Retinal pigment epithelial cell (primary cell): ENCODE data around the gene ATP13A2.

Experiments
- DNase-seq: peaks from one replicate; pipeline ENCODE4 v3.0.0-alpha.2; 2010; ENCODE audit warnings: low read depth
- H3K4me3 ChIP-seq: 2 replicates; pipeline ENCODE4 v1.5.1; 2011; ENCODE audit warnings: mild to moderate bottlenecking, low read length, control low read depth, moderate library complexity
- CTCF ChIP-seq: conservative IDR thresholded peaks from 2 replicates; pipeline ENCODE4 v1.5.1; 2011; ENCODE audit warnings: low read depth, low read length, control low read depth, inconsistent platforms

The ATP13A2 gene

GRCh38 chr1:17045634-17046333 lies 34.1 kb upstream of the ATP13A2 start:
- peak; percentile 36 for DNase-seq
- peak overlapping the region; percentile 16 for H3K4me3 ChIP-seq
- peak; percentile 79 for TF ChIP-seq CTCF

- no peak for DNase-seq
- no peak for TF ChIP-seq CTCF
- H3K4me3 ChIP-seq: no peak overlapping the region
These were observed 33.4 kb upstream of the ATP13A2 start for GRCh38 chr1:17045150-17045549.

GRCh38 chr1:17043676-17044075 lies 31.9 kb upstream of the ATP13A2 start:
- H3K4me3 ChIP-seq: no peak overlapping the region
- TF ChIP-seq CTCF: no peak

GRCh38 chr1:17040135-17040534 lies 28.4 kb upstream of the ATP13A2 start:
- H3K4me3 ChIP-seq: no peak overlapping the region
- no peak for TF ChIP-seq CTCF
- no peak for DNase-seq

More at GRCh38 chr1:17043676-17044075, 31.9 kb upstream of the ATP13A2 start:
- no peak for DNase-seq

GRCh38 chr1:17039522-17039921 lies 27.8 kb upstream of the ATP13A2 start:
- TF ChIP-seq CTCF: no peak
- H3K4me3 ChIP-seq: no peak overlapping the region
- no peak for DNase-seq

- TF ChIP-seq CTCF: no peak
- no peak for DNase-seq
- no peak overlapping the region for H3K4me3 ChIP-seq
These were observed 21.8 kb upstream of the ATP13A2 start for GRCh38 chr1:17033481-17033880.

GRCh38 chr1:17032741-17033140 lies 21.0 kb upstream of the ATP13A2 start:
- DNase-seq: no peak
- no peak overlapping the region for H3K4me3 ChIP-seq
- TF ChIP-seq CTCF: no peak
